A549 (cell line): ENCODE data around the gene SH3PXD2B. TPM values are rescaled to one million over a fixed set of nuclear protein-coding genes. Genes with fewer than 3 reads are reported as not detected.
A peak's percentile ranks its signal among the peaks of the same experiment; 100 is the strongest.
"Not testable (repeated sequence)": the region's sequence is repeated elsewhere in the genome, so short reads cannot be mapped to it uniquely, and the experiment has no call there.

ENCODE experiments used
- ATAC-seq, 2 experiments: fragments of 200-7000 bp in 1 of 2; fragments of >200 bp in 1 of 2; cut with Nextera tagmentation in 1 of 2; cut with Tn5 transposase in 1 of 2; 3 replicates each; pipeline versions ENCODE4 v1.8.0 to v1.9.1; 2018 to 2020; ENCODE audit warnings: mild to moderate bottlenecking in 1 of 2, moderate library complexity in 1 of 2
- CTCF ChIA-PET: fragments of 300-600 bp; sonication (Branson Sonifier 250); formaldehyde crosslinking; extraction: SDS; loops from one replicate; lab custom pipeline; 2021; ENCODE audit warnings: antibody characterized with exemption, inconsistent platforms; lab: Yijun Ruan, JAX
- POLR2A ChIA-PET: fragments of 350-600 bp; formaldehyde crosslinking; extraction: SDS; loops from one replicate; lab custom pipeline; 2021; ENCODE audit warnings: antibody characterized with exemption, inconsistent platforms; lab: Yijun Ruan, JAX
- DNase-seq, 2 experiments: peaks; one replicate each; pipeline versions ENCODE4 v3.0.0 to v3.0.0-alpha.2; 2011 to 2016; ENCODE audit warnings: low read depth in 1 of 2, low spot score in 1 of 2
- FAIRE-seq: peaks from 2 replicates; lab custom pipeline; 2011; peaks lifted over from hg19 to GRCh38; lab: Jason Lieb, UNC
- H3K27ac ChIP-seq, 2 experiments: fragments of >200 bp; sonication (Bioruptor Twin); formaldehyde crosslinking; 3 replicates each; pipeline ENCODE4 v1.5.1; 2016 to 2017
- H3K4me1 ChIP-seq: fragments of >200 bp; sonication (Bioruptor Twin); formaldehyde crosslinking; 3 replicates; pipeline ENCODE4 v1.6.1; 2016
- H3K4me2 ChIP-seq: fragments of >200 bp; sonication (Bioruptor Twin); formaldehyde crosslinking; 3 replicates; pipeline ENCODE4 v1.6.1; 2016
- H3K4me3 ChIP-seq: fragments of >200 bp; sonication (Bioruptor Twin); formaldehyde crosslinking; 3 replicates; pipeline ENCODE4 v1.5.1; 2016
- H3K9me3 ChIP-seq: fragments of >200 bp; sonication (Bioruptor Twin); formaldehyde crosslinking; 3 replicates; pipeline ENCODE4 v1.6.1; 2016
- CBX8 ChIP-seq: fragments of 200-600 bp; sonication (generic); IDR thresholded peaks from 2 replicates; pipeline ENCODE4 v1.6.1; 2016
- CEBPB ChIP-seq, 2 experiments: fragments of >200 bp in 1 of 2; sonication (Bioruptor Twin) in 1 of 2; formaldehyde crosslinking in 1 of 2; IDR thresholded peaks; 2 replicates each; pipeline ENCODE4 v1.6.1; 2012 to 2016
- CHD2 ChIP-seq: fragments of 150-350 bp; IDR thresholded peaks from 2 replicates; pipeline ENCODE4 v1.6.1; 2014; ENCODE audit warnings: low read length; ENCODE audit not compliant: partially characterized antibody
- EHMT2 ChIP-seq: fragments of 200-600 bp; sonication (generic); IDR thresholded peaks from 2 replicates; pipeline ENCODE4 v1.6.1; 2016; ENCODE audit warnings: antibody characterized with exemption, low read depth, mild to moderate bottlenecking, moderate library complexity
- FOXS1 ChIP-seq: fragments of 250-450 bp; sonication (Bioruptor Pico); IDR thresholded peaks from 2 replicates; pipeline ENCODE4 v1.5.0; 2020; ENCODE audit warnings: mild to moderate bottlenecking, moderate library complexity
- GATA3 ChIP-seq: IDR thresholded peaks from 2 replicates; pipeline ENCODE4 v1.6.1; 2012; ENCODE audit warnings: borderline replicate concordance
- HEYL ChIP-seq: fragments of 250-450 bp; sonication (Bioruptor Pico); IDR thresholded peaks from 2 replicates; pipeline ENCODE4 v1.8.0; 2021; ENCODE audit warnings: mild to moderate bottlenecking, moderate library complexity
- HOXB5 ChIP-seq: fragments of 250-450 bp; sonication (Bioruptor Pico); IDR thresholded peaks from 2 replicates; pipeline ENCODE4 v1.5.0; 2020; ENCODE audit warnings: mild to moderate bottlenecking, moderate library complexity
- JUN ChIP-seq, 2 experiments: fragments of >200 bp; sonication (Bioruptor Twin); formaldehyde crosslinking; IDR thresholded peaks; 2 replicates in 1 of 2; 3 replicates in 1 of 2; pipeline ENCODE4 v1.6.1; 2016 to 2017
- MYC ChIP-seq: IDR thresholded peaks from 2 replicates; pipeline ENCODE4 v1.6.1; 2012; ENCODE audit warnings: mild to moderate bottlenecking, inconsistent platforms, low read length, improper control_type of control experiment, borderline replicate concordance
- NPAS2 ChIP-seq: fragments of 250-450 bp; sonication (Bioruptor Pico); IDR thresholded peaks from 2 replicates; pipeline ENCODE4 v1.8.0; 2022; ENCODE audit warnings: mild to moderate bottlenecking, moderate library complexity, borderline replicate concordance
- RARB ChIP-seq: fragments of 250-450 bp; sonication (Bioruptor Pico); IDR thresholded peaks from 2 replicates; pipeline ENCODE4 v1.8.0; 2021; ENCODE audit warnings: mild to moderate bottlenecking, moderate library complexity
- RCOR1 ChIP-seq: fragments of 150-350 bp; IDR thresholded peaks from 2 replicates; pipeline ENCODE4 v1.6.1; 2014; ENCODE audit warnings: antibody characterized with exemption, low read length, low read depth
- RFX5 ChIP-seq: fragments of 450-650 bp; IDR thresholded peaks from 2 replicates; pipeline ENCODE4 v1.7.1; 2014; ENCODE audit warnings: antibody characterized with exemption, mild to moderate bottlenecking, moderate library complexity
- ZFP36 ChIP-seq: fragments of 450-650 bp; IDR thresholded peaks from 2 replicates; pipeline ENCODE4 v1.6.1; 2014; ENCODE audit warnings: borderline replicate concordance; ENCODE audit not compliant: partially characterized antibody
- WGBS: methylation state at CpG from one replicate; pipeline ENCODE4 v1.1.6; 2017; ENCODE audit errors: missing lambda C conversion rate; 5-methylcytosine and 5-hydroxymethylcytosine counted together
- polyA plus RNA-seq, 4 experiments: library from polyadenylated mRNA; depleted of rRNA in 3 of 4; stranded (reverse); fragments of >200 nt; fragmentation: RNase III in 1 of 4; extraction: RNeasy Plus Mini Kit Qiagen cat#74134 plus additional on column Dnase treatment in 1 of 4; gene quantifications; 2 replicates in 3 of 4; 3 replicates in 1 of 4; pipeline ENCODE4 v1.2.3, GENCODE V29; 2011 to 2017
- TF ChIP-seq, protein P1 (sequence below): IDR thresholded peaks from 2 replicates; pipeline ENCODE4 v1.6.1; 2012
- TF ChIP-seq, protein P2 (sequence below): fragments of >200 bp; sonication (Bioruptor Twin); formaldehyde crosslinking; IDR thresholded peaks from 3 replicates; pipeline ENCODE4 v1.5.1; 2016
- TF ChIP-seq, protein P3 (sequence below): fragments of >200 bp; sonication (Bioruptor Twin); formaldehyde crosslinking; IDR thresholded peaks from 2 replicates; pipeline ENCODE4 v1.6.1; 2016
- TF ChIP-seq, protein P4 (sequence below): fragments of 250-450 bp; sonication (Bioruptor Pico); IDR thresholded peaks from 2 replicates; pipeline ENCODE4 v1.5.0; 2020; ENCODE audit warnings: low read depth, mild to moderate bottlenecking, moderate library complexity
- TF ChIP-seq, protein P5 (sequence below): IDR thresholded peaks from 2 replicates; pipeline ENCODE4 v1.6.1; 2012

The SH3PXD2B gene
- polyA plus RNA-seq, 2 of the 4 experiments (the other 2 are of a cell fraction) = 15.1 to 15.5 TPM

DNA sequence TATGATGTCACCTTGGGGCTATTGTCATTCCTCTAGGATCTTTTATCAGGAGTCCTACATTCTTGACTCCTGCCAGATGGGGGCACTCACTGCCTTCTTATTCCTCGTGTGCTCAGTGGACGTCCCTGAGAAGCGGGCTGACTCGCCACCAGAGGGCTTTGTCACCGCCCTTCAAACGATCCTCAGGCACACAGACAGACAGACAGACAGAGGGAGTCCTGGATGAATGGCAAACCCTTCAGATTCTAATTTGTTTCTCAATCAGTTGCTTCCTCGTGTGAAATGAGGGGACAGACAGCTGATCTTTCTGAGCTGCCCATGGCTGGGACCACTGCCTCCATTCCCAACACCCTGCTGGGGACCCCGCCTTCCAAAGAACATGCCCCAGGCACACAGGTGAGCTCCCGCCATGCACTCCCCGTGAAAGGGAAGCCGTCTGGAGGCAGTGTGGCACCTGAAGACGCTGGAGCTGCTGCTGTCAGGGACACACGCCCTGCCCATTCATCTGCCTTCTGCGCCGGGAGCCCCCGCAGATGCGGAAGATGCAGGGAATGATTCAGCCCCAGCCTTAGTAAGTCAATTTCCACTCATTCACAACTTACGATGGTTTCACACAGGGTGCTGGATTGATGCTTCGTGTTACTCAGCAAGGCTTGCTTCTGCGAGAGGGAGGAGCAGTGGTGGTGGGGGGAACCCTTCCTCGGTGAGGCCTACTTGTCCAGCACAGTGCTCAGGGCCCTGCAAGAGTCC, 24.9 kb upstream of the SH3PXD2B start (continued):
- TF ChIP-seq, protein P1, sequence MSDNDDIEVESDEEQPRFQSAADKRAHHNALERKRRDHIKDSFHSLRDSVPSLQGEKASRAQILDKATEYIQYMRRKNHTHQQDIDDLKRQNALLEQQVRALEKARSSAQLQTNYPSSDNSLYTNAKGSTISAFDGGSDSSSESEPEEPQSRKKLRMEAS = 0 out of 2 replicates have a peak, but pooled peaks have one; percentile 33
- TF ChIP-seq, protein P2, sequence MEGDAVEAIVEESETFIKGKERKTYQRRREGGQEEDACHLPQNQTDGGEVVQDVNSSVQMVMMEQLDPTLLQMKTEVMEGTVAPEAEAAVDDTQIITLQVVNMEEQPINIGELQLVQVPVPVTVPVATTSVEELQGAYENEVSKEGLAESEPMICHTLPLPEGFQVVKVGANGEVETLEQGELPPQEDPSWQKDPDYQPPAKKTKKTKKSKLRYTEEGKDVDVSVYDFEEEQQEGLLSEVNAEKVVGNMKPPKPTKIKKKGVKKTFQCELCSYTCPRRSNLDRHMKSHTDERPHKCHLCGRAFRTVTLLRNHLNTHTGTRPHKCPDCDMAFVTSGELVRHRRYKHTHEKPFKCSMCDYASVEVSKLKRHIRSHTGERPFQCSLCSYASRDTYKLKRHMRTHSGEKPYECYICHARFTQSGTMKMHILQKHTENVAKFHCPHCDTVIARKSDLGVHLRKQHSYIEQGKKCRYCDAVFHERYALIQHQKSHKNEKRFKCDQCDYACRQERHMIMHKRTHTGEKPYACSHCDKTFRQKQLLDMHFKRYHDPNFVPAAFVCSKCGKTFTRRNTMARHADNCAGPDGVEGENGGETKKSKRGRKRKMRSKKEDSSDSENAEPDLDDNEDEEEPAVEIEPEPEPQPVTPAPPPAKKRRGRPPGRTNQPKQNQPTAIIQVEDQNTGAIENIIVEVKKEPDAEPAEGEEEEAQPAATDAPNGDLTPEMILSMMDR = peak; percentile 96
- no peak for TF ChIP-seq RARB (CRISPR knock-in tag)
- TF ChIP-seq, all 56 proteins: peak for 5

DNA sequence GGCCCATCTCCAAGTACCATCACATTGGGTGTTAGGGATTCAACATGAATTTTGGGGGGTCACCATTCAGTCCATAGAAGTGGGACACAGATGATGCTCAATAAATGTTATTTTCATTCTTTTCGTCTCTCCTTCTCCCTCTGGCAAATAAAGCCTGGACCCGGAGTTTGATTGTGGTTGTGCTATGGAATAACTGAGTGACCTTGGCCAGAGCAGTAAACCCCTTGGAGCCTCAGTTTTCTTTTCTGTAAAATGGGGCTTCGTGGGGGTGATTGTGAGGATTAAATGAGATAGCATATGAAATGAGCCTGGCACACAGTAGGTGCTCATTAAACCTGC, 24.3 kb upstream of the SH3PXD2B start:
- FAIRE-seq, DNase-seq, H3K27ac ChIP-seq, H3K9me3 ChIP-seq, H3K4me2 ChIP-seq, H3K4me1 ChIP-seq, H3K4me3 ChIP-seq, POLR2A ChIA-PET: not testable (repeated sequence)
- WGBS = 30% methylated on average over 3 of the region's 3 CpGs
- peak in 1 of 2 experiments; percentile 21; a peak in 1 of 6 replicates for ATAC-seq
- CTCF ChIA-PET = interaction anchor here (0.6 to 8.2 kb wide), 30 partner anchors 9 to 815 kb away, joined by 3 to 198 read pairs (median 4); partner anchors contain the start of gene NEURL1B

DNA sequence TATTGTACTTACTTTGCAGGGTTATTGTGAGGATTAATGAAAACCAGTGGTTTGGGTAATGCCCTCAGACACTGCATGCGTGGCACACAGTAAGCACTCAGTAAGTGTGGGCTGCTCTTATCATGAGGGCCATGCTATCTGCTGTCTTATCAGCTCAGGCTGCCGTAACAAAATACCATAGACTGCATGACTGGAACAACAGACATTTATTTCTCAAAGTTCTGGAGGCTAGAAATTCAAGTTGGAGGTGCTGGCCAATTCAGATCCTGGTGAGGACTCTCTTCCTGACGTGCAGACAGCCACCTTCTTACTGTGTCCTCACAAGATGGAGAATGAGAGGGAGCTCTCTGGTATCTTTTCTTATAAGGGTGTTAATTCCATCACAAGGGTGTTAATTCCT, 23.9 kb upstream of the SH3PXD2B start:
- Histone ChIP-seq H3K4me2 (no peak overlapping the region), H3K9me3 (no peaks in the 10 kb centered on the region), H3K4me1 (no peaks in the 10 kb centered on the region), H3K27ac (no peak overlapping the region), H3K4me3 (no peak overlapping the region)
- FAIRE-seq (no peak), DNase-seq (no peak), ATAC-seq (no peak)
- 62% methylated on average over 3 of the region's 3 CpGs for WGBS
- no peak for TF ChIP-seq RFX5
- TF ChIP-seq RCOR1 = no peak
- no peak for TF ChIP-seq CBX8
- no peak for TF ChIP-seq FOXS1
- TF ChIP-seq EHMT2 = no peak
- TF ChIP-seq ZFP36 = no peak
- TF ChIP-seq, protein P3, sequence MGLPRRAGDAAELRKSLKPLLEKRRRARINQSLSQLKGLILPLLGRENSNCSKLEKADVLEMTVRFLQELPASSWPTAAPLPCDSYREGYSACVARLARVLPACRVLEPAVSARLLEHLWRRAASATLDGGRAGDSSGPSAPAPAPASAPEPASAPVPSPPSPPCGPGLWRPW = no peak
- TF ChIP-seq, protein P2 = no peak
- no peak for TF ChIP-seq HEYL (CRISPR knock-in tag)
- no peak for TF ChIP-seq GATA3
- no peak for TF ChIP-seq NPAS2 (CRISPR knock-in tag)
- TF ChIP-seq, protein P4, sequence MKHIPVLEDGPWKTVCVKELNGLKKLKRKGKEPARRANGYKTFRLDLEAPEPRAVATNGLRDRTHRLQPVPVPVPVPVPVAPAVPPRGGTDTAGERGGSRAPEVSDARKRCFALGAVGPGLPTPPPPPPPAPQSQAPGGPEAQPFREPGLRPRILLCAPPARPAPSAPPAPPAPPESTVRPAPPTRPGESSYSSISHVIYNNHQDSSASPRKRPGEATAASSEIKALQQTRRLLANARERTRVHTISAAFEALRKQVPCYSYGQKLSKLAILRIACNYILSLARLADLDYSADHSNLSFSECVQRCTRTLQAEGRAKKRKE (CRISPR knock-in tag) = no peak
- TF ChIP-seq, protein P5, sequence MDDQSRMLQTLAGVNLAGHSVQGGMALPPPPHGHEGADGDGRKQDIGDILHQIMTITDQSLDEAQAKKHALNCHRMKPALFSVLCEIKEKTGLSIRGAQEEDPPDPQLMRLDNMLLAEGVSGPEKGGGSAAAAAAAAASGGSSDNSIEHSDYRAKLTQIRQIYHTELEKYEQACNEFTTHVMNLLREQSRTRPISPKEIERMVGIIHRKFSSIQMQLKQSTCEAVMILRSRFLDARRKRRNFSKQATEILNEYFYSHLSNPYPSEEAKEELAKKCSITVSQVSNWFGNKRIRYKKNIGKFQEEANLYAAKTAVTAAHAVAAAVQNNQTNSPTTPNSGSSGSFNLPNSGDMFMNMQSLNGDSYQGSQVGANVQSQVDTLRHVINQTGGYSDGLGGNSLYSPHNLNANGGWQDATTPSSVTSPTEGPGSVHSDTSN = no peak
- no peak for TF ChIP-seq MYC
- TF ChIP-seq, protein P1 = no peak
- TF ChIP-seq HOXB5 = no peak
- TF ChIP-seq CHD2 = no peak
- TF ChIP-seq JUN (IDR thresholded peaks at IDR 0.05) = no peak
- no peak for TF ChIP-seq CEBPB (IDR thresholded peaks at IDR 0.05)
- CTCF ChIA-PET = interaction anchor here (0.6 to 8.2 kb wide), 17 partner anchors 10 to 229 kb away, joined by 3 to 198 read pairs (median 3); partner anchors contain the start of gene NEURL1B
- POLR2A ChIA-PET = no interaction called here
